MM.1S (cell line): ENCODE results near the gene RABEP1.

Source experiments
- DNase-seq: peaks from one replicate; pipeline ENCODE4 v3.0.0-alpha.2; 2015
- H2AFZ ChIP-seq: fragments of 300-600 bp; sonication (generic); 2 replicates; pipeline ENCODE4 v1.6.0; 2016; ENCODE audit warnings: antibody characterized with exemption, low read length
- H3F3A ChIP-seq: fragments of 300-600 bp; sonication (generic); 2 replicates; pipeline ENCODE4 v1.6.1; 2016; ENCODE audit warnings: mild to moderate bottlenecking, antibody characterized with exemption, low read length, moderate library complexity, mixed read lengths; ENCODE audit not compliant: insufficient read depth
- H3K27ac ChIP-seq: fragments of 300-600 bp; sonication (generic); 2 replicates; pipeline ENCODE4 v1.5.1; 2016; ENCODE audit warnings: mild to moderate bottlenecking, low read length
- H3K27me3 ChIP-seq: fragments of 300-600 bp; sonication (generic); replicated peaks from 2 replicates; pipeline ENCODE4 v1.6.0; 2016; ENCODE audit warnings: low read length; ENCODE audit not compliant: insufficient read depth
- H3K36me3 ChIP-seq: fragments of 300-600 bp; sonication (generic); replicated peaks from 2 replicates; pipeline ENCODE4 v1.6.1; 2016; ENCODE audit warnings: mild to moderate bottlenecking, low read length, mixed read lengths; ENCODE audit not compliant: insufficient read depth
- H3K4me1 ChIP-seq: fragments of 300-600 bp; sonication (generic); 2 replicates; pipeline ENCODE4 v1.6.1; 2016; ENCODE audit warnings: low read length, mixed read lengths
- H3K4me2 ChIP-seq: fragments of 300-600 bp; sonication (generic); 2 replicates; pipeline ENCODE4 v1.6.0; 2016; ENCODE audit warnings: low read depth, low read length
- H3K4me3 ChIP-seq: fragments of 300-600 bp; sonication (generic); 2 replicates; pipeline ENCODE4 v1.5.1; 2016; ENCODE audit warnings: low read length, mixed read lengths
- H3K79me2 ChIP-seq: fragments of 300-600 bp; sonication (generic); 2 replicates; pipeline ENCODE4 v1.6.1; 2016; ENCODE audit warnings: mixed run types, low read length, mixed read lengths
- H3K9ac ChIP-seq: fragments of 300-600 bp; sonication (generic); 2 replicates; pipeline ENCODE4 v1.6.1; 2016; ENCODE audit warnings: low read length, mixed read lengths
- H3K9me2 ChIP-seq: fragments of 300-600 bp; sonication (generic); replicated peaks from 2 replicates; pipeline ENCODE4 v1.6.1; 2016; ENCODE audit warnings: mild to moderate bottlenecking, low read length, mixed read lengths; ENCODE audit not compliant: insufficient read depth
- H3K9me3 ChIP-seq: fragments of 300-600 bp; sonication (generic); replicated peaks from 2 replicates; pipeline ENCODE4 v1.6.1; 2016; ENCODE audit warnings: mild to moderate bottlenecking, low read length, mixed read lengths; ENCODE audit not compliant: insufficient read depth
- H4K20me1 ChIP-seq: fragments of 300-600 bp; sonication (generic); 2 replicates; pipeline ENCODE4 v1.6.1; 2016; ENCODE audit warnings: mild to moderate bottlenecking, low read length, moderate library complexity, mixed read lengths; ENCODE audit not compliant: insufficient read depth
- CTCF ChIP-seq: fragments of 300-600 bp; sonication (generic); IDR thresholded peaks from 2 replicates; pipeline ENCODE4 v1.5.1; 2016; ENCODE audit warnings: antibody characterized with exemption, low read length, mixed read lengths
- EZH2 ChIP-seq: fragments of 300-600 bp; sonication (generic); optimal IDR thresholded peaks from 2 replicates; pipeline ENCODE3; 2017; ENCODE audit warnings: low read depth, mild to moderate bottlenecking, antibody characterized with exemption, low read length, mixed read lengths
- EZH2phosphoT487 ChIP-seq: fragments of 300-600 bp; sonication (generic); IDR thresholded peaks from 2 replicates; pipeline ENCODE4 v1.6.1; 2018; ENCODE audit warnings: antibody characterized with exemption, low read length

RABEP1 gene

DNA sequence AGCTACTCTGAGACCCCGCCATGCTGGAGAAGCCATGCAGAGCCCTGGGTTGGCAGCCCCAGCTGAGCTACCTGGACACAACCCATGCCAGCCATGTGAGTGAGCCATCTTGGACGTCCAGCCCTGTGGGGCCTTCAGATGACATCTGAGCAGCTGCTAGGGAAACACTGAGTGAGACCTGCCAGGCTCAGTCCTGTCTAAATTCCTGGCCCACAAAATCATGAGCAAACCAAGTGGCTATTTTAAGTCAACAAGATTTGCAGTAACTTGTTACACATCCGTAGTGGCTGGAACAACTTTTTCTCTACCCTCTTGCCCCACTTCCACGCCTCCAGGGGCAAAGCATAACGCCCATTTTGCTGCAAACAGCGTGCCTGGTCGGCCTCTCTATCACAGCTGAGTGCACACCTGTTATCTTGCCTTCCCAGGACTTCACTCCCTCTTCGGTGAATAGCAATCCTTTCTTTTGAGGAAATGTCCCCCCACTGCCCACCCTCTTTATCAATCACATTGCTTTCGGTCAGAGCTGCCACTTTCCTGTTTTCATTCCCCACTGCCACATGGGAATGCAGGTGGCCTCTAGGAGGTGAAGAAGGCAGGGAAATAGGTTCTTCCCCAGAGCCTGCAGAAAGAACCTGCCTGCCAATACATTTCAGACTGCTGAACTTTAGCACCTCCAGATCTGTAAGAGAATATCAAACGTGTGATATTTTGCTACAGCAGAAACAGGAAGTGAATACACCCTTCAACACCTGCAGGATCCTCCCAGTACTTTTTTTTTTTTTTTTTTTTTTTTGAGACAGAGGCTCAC is 40.0 kb upstream of the RABEP1 start:
- H3K79me2 ChIP-seq, result no peaks in the 10 kb centered on the region
- no peaks in the 10 kb centered on the region for H3K9me2 ChIP-seq
- no peaks in the 10 kb centered on the region for H4K20me1 ChIP-seq
- peak; percentile 80 for DNase-seq
- H3K9me3 ChIP-seq, result no peaks in the 10 kb centered on the region
- no peak for TF ChIP-seq EZH2
- TF ChIP-seq EZH2phosphoT487, result no peak
- no peak for TF ChIP-seq CTCF
- peak overlapping the region; percentile 31 for H2AFZ ChIP-seq
- H3K4me3 ChIP-seq, result peak overlapping the region; percentile 4; the same call in 1 of the 2 replicates
- no peaks in the 10 kb centered on the region for H3K27me3 ChIP-seq
- H3F3A ChIP-seq, result peaks cover 9% of the 10 kb centered on the region
- peak overlapping the region; percentile 55 for H3K4me2 ChIP-seq
- no peaks in the 10 kb centered on the region for H3K36me3 ChIP-seq
- H3K27ac ChIP-seq, result peak overlapping the region; percentile 79
- peak overlapping the region; percentile 11; the same call in 1 of the 2 replicates for H3K9ac ChIP-seq
- H3K4me1 ChIP-seq, result peaks cover 19% of the 10 kb centered on the region

DNA sequence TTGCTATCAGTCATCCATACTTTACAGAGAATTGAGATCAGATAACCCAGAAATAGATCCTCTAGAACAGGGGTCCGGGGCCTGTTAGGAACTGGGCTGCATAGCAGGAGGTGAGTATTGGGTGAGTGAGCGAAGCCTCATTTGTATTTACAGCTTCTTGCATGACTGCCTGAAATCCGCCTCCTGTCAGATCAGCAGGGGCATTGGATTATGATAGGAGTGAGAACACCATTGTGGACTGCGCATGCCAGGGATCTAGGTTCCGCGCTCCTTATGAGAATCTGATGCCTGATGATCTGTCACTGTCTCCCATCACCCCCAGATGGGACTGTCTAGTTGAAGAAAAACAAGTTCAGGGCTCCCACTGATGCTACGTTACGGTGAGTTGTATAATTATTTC is 34.5 kb upstream of the RABEP1 start:
- no peak overlapping the region for H3K4me2 ChIP-seq
- no peaks in the 10 kb centered on the region for H3K9me3 ChIP-seq

GRCh38 chr17:5248821-5249479 is 33.1 kb upstream of the RABEP1 start:
- H3K4me2 ChIP-seq, result no peak overlapping the region
- DNase-seq, result no peak
- H3K27ac ChIP-seq, result no peak overlapping the region
- no peak overlapping the region for H3K4me3 ChIP-seq
- H3K9me3 ChIP-seq, result no peaks in the 10 kb centered on the region
- H4K20me1 ChIP-seq, result no peaks in the 10 kb centered on the region
- TF ChIP-seq EZH2 (no peak), CTCF (no peak)
- H3K79me2 ChIP-seq, result no peaks in the 10 kb centered on the region
- no peak overlapping the region for H2AFZ ChIP-seq
- no peaks in the 10 kb centered on the region for H3K9me2 ChIP-seq
- H3K27me3 ChIP-seq, result no peaks in the 10 kb centered on the region
- H3F3A ChIP-seq, result no peaks in the 10 kb centered on the region
- no peaks in the 10 kb centered on the region for H3K4me1 ChIP-seq
- no peak overlapping the region for H3K9ac ChIP-seq
- H3K36me3 ChIP-seq, result no peaks in the 10 kb centered on the region

More for the DNA sequence above, 34.5 kb upstream of the RABEP1 start:
- TF ChIP-seq EZH2phosphoT487, result no peak
- TF ChIP-seq EZH2, result no peak
- no peak for TF ChIP-seq CTCF
- no peaks in the 10 kb centered on the region for H3K36me3 ChIP-seq
- H3K79me2 ChIP-seq, result no peaks in the 10 kb centered on the region
- H3K4me1 ChIP-seq, result peaks cover 7% of the 10 kb centered on the region
- no peak overlapping the region for H2AFZ ChIP-seq
- no peaks in the 10 kb centered on the region; the same call in 1 of the 2 replicates for H3F3A ChIP-seq
- no peak overlapping the region for H3K4me3 ChIP-seq
- H4K20me1 ChIP-seq, result no peaks in the 10 kb centered on the region
- H3K9ac ChIP-seq, result no peak overlapping the region
- no peaks in the 10 kb centered on the region for H3K27me3 ChIP-seq
- H3K9me2 ChIP-seq, result no peaks in the 10 kb centered on the region
- DNase-seq, result no peak
- H3K27ac ChIP-seq, result no peak overlapping the region
